ENCODE measurements around the gene SIK2. TPM values are rescaled to one million over a fixed set of nuclear protein-coding genes. Genes with fewer than 3 reads are reported as not detected.

Gene SIK2
- total and polyA plus RNA-seq, 4 donors, result 7.2 to 31.8 (median 17.3) TPM

DNA sequence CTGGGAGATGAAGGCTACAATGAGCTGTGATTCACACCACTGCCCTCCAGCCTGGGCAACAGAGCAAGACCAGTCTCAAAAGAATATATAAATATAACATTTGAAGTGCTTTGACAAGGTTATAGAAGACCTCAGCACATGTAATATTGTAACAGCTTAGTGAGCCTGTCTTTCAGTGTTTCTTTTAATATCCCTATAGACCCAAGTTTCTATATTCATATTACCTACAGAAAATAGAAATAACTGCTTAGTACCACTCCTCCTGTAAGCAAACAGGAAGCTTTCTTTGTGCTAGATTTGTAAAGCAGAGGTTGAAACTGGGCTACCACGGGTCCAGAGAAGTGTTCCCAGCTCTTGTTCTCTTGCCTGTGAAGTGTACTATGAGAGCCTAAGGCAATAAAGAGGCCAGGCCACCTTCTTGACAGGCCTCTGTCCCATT, 95.7 kb downstream of the SIK2 start:
- DNase-seq (no peak), ATAC-seq (ENCODE audit: insufficient read depth, low FRiP score) (no peak)
- TF ChIP-seq, protein P1, sequence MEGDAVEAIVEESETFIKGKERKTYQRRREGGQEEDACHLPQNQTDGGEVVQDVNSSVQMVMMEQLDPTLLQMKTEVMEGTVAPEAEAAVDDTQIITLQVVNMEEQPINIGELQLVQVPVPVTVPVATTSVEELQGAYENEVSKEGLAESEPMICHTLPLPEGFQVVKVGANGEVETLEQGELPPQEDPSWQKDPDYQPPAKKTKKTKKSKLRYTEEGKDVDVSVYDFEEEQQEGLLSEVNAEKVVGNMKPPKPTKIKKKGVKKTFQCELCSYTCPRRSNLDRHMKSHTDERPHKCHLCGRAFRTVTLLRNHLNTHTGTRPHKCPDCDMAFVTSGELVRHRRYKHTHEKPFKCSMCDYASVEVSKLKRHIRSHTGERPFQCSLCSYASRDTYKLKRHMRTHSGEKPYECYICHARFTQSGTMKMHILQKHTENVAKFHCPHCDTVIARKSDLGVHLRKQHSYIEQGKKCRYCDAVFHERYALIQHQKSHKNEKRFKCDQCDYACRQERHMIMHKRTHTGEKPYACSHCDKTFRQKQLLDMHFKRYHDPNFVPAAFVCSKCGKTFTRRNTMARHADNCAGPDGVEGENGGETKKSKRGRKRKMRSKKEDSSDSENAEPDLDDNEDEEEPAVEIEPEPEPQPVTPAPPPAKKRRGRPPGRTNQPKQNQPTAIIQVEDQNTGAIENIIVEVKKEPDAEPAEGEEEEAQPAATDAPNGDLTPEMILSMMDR (IDR thresholded peaks at IDR 0.05; ENCODE audit: control extremely low read depth, extremely low read depth), result no peak
- Histone ChIP-seq H3K27ac (ENCODE audit: low read depth in 1 of 2, low read length in 1 of 2) (peak overlapping the region in 1 of 2 donors; percentile 81), H3K9ac (ENCODE audit: insufficient read depth in 1 of 2, low read length in 2 of 2) (no peak overlapping the region), H3K4me1 (ENCODE audit: control insufficient read depth in 5 of 5, insufficient read depth in 5 of 5, low read length in 5 of 5) (peaks cover 5 to 20% (median 16%) of the 10 kb centered on the region in 5 donors), H3K27me3 (ENCODE audit: control insufficient read depth in 3 of 3, insufficient read depth in 3 of 3, low read length in 2 of 3) (no peaks in the 10 kb centered on the region), H3K36me3 (ENCODE audit: control insufficient read depth in 4 of 4, insufficient read depth in 4 of 4, low read length in 4 of 4) (peaks cover 3 to 9% (median 6%) of the 10 kb centered on the region in 4 donors), H3K9me3 (ENCODE audit: control insufficient read depth in 4 of 4, insufficient read depth in 3 of 4, low read length in 3 of 4) (no peaks in the 10 kb centered on the region), H3K4me3 (no peak overlapping the region)
- 48 to 76% methylated on average over 1 of the region's 1 CpG for WGBS, 2 donors

GRCh38 chr11:111698852-111699559, 96.8 kb downstream of the SIK2 start:
- ATAC-seq (ENCODE audit: insufficient read depth, low FRiP score) (no peak), DNase-seq (no peak)
- Histone ChIP-seq H3K27me3 (ENCODE audit: control insufficient read depth in 3 of 3, insufficient read depth in 3 of 3, low read length in 2 of 3) (no peaks in the 10 kb centered on the region), H3K9ac (ENCODE audit: insufficient read depth in 1 of 2, low read length in 2 of 2) (no peak overlapping the region), H3K9me3 (ENCODE audit: control insufficient read depth in 4 of 4, insufficient read depth in 3 of 4, low read length in 3 of 4) (no peaks in the 10 kb centered on the region), H3K4me1 (ENCODE audit: control insufficient read depth in 5 of 5, insufficient read depth in 5 of 5, low read length in 5 of 5) (peaks cover 6 to 22% (median 13%) of the 10 kb centered on the region in 5 donors), H3K27ac (ENCODE audit: low read depth in 1 of 2, low read length in 1 of 2) (peak overlapping the region in 1 of 2 donors; percentile 81), H3K4me3 (no peak overlapping the region), H3K36me3 (ENCODE audit: control insufficient read depth in 4 of 4, insufficient read depth in 4 of 4, low read length in 4 of 4) (peaks cover 3 to 14% (median 11%) of the 10 kb centered on the region in 4 donors)
- 94 to 96% methylated on average over 3 of the region's 3 CpGs for WGBS, 2 donors
- TF ChIP-seq, protein P1 (IDR thresholded peaks at IDR 0.05; ENCODE audit: control extremely low read depth, extremely low read depth), result no peak

DNA sequence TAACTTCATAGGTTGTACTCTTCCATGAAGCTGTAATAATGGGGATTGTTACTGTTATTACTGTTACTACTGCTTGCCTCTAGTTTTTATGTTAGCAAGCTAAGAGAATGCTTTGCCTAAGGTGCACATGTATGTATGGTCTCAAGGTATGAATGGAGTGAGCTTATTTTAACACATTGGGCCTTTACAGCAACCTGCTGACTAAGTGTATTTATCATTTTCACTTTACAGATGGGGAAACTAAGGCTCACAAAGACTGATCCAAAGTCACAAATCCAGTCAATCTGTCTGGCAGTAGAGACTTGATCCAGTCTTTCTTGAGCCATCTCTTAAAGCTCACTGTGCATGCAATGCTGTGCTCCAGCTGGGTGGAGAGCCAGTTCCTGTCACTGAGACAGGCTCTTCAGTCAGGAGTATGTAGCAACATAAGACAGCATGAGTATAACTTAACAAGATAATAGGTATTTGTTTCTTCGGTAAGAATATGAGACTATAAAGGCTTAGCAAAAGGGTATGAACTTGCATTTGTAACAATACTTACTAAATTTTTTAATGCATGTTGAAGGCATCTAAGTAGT, 97.4 kb downstream of the SIK2 start:
- WGBS, 2 donors, result 83 to 90% methylated on average over 1 of the region's 1 CpG
- Histone ChIP-seq H3K4me1 (ENCODE audit: control insufficient read depth in 5 of 5, insufficient read depth in 5 of 5, low read length in 5 of 5) (peaks cover 6 to 22% (median 12%) of the 10 kb centered on the region in 5 donors), H3K4me3 (no peak overlapping the region), H3K9ac (ENCODE audit: insufficient read depth in 1 of 2, low read length in 2 of 2) (no peak overlapping the region), H3K27me3 (ENCODE audit: control insufficient read depth in 3 of 3, insufficient read depth in 3 of 3, low read length in 2 of 3) (no peaks in the 10 kb centered on the region), H3K27ac (ENCODE audit: low read depth in 1 of 2, low read length in 1 of 2) (peak overlapping the region in 1 of 2 donors; percentile 81), H3K9me3 (ENCODE audit: control insufficient read depth in 4 of 4, insufficient read depth in 3 of 4, low read length in 3 of 4) (no peaks in the 10 kb centered on the region), H3K36me3 (ENCODE audit: control insufficient read depth in 4 of 4, insufficient read depth in 4 of 4, low read length in 4 of 4) (peaks cover 3 to 14% (median 13%) of the 10 kb centered on the region in 4 donors)
- no peak for DNase-seq
- no peak for ATAC-seq (ENCODE audit: insufficient read depth, low FRiP score)
- TF ChIP-seq, protein P1 (IDR thresholded peaks at IDR 0.05; ENCODE audit: control extremely low read depth, extremely low read depth), result no peak
